Loucy (cell line): Measurements from ENCODE around the gene PPM1B.

Experiments used
- EZH2phosphoT487 ChIP-seq: fragments of 200-600 bp; IDR thresholded peaks from 2 replicates; pipeline ENCODE4 v1.6.1; 2018; ENCODE audit warnings: antibody characterized with exemption, mild to moderate bottlenecking, moderate library complexity, borderline replicate concordance
- TF ChIP-seq, protein P1 (sequence below): fragments of 200-600 bp; sonication (generic); conservative IDR thresholded peaks from 2 replicates; pipeline ENCODE4 v1.5.1; 2014; ENCODE audit warnings: mild to moderate bottlenecking, antibody characterized with exemption, low read length

DNA sequence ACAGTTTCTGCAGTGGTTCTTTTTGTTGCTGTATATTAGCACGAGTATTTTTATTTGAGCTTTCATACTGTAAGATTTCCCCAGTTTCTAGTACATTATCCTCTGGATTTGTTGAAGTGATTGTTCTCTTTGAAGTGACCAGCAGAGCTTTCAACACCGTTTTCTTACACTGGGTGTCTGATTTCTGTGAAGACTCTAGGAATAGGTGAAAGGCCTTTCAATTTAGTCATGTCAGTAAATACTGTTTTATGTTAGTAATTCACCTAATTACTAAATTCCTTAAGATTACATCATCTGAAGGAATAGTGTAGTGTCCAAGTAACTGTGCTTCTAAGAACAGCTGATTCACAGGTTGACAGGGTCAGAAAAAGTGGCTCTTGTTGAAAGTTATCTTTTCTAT, 2.3 kb downstream of the PPM1B start:
- TF ChIP-seq, protein P1, sequence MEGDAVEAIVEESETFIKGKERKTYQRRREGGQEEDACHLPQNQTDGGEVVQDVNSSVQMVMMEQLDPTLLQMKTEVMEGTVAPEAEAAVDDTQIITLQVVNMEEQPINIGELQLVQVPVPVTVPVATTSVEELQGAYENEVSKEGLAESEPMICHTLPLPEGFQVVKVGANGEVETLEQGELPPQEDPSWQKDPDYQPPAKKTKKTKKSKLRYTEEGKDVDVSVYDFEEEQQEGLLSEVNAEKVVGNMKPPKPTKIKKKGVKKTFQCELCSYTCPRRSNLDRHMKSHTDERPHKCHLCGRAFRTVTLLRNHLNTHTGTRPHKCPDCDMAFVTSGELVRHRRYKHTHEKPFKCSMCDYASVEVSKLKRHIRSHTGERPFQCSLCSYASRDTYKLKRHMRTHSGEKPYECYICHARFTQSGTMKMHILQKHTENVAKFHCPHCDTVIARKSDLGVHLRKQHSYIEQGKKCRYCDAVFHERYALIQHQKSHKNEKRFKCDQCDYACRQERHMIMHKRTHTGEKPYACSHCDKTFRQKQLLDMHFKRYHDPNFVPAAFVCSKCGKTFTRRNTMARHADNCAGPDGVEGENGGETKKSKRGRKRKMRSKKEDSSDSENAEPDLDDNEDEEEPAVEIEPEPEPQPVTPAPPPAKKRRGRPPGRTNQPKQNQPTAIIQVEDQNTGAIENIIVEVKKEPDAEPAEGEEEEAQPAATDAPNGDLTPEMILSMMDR = no peak
- no peak for TF ChIP-seq EZH2phosphoT487
